Loucy (cell line): ENCODE results near the gene KRTAP10-2.

Experiments used
- EZH2phosphoT487 ChIP-seq: fragments of 200-600 bp; IDR thresholded peaks from 2 replicates; pipeline ENCODE4 v1.6.1; 2018; ENCODE audit warnings: antibody characterized with exemption, mild to moderate bottlenecking, moderate library complexity, borderline replicate concordance
- TF ChIP-seq, protein P1 (sequence below): fragments of 200-600 bp; sonication (generic); conservative IDR thresholded peaks from 2 replicates; pipeline ENCODE4 v1.5.1; 2014; ENCODE audit warnings: mild to moderate bottlenecking, antibody characterized with exemption, low read length

GRCh38 chr21:44503901-44504399 is 47.4 kb downstream of the KRTAP10-2 start:
- no peak for TF ChIP-seq EZH2phosphoT487
- TF ChIP-seq, protein P1, sequence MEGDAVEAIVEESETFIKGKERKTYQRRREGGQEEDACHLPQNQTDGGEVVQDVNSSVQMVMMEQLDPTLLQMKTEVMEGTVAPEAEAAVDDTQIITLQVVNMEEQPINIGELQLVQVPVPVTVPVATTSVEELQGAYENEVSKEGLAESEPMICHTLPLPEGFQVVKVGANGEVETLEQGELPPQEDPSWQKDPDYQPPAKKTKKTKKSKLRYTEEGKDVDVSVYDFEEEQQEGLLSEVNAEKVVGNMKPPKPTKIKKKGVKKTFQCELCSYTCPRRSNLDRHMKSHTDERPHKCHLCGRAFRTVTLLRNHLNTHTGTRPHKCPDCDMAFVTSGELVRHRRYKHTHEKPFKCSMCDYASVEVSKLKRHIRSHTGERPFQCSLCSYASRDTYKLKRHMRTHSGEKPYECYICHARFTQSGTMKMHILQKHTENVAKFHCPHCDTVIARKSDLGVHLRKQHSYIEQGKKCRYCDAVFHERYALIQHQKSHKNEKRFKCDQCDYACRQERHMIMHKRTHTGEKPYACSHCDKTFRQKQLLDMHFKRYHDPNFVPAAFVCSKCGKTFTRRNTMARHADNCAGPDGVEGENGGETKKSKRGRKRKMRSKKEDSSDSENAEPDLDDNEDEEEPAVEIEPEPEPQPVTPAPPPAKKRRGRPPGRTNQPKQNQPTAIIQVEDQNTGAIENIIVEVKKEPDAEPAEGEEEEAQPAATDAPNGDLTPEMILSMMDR, result no peak
